ENCODE data around the gene CDH23.
"Not testable (repeated sequence)": the region's sequence is repeated elsewhere in the genome, so short reads cannot be mapped to it uniquely, and the experiment has no call there.

DNA sequence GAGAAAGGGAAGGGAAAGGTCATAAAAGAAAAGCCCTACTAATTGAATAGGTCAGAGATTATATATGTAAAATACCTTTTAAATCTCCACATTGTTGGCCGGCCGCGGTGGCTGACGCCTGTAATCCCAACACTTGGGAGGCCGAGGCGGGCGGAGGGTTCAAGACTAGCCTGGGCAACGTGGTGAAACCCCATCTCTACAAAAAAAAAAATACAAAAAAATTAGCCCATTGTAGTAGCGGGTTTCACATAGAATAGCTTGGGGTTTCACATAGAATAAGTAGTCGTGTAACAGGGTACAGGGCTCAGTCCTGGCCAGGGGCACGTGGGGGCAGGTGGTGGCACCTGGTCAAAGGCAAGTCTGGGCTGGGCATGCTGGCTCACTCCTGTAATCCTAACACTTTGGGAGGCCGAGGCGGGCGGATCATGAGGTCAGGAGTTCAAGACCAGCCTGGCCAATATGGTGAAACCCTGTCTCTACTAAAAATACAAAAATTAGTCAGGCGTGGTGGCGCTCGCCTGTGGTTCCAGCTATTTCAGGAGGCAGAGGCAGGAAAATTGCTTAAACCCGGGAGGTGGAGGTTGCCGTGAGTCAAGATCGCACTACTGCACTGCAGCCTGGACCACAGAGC lies 454.9 kb downstream of the CDH23 start:
- TF ChIP-seq, protein P1, sequence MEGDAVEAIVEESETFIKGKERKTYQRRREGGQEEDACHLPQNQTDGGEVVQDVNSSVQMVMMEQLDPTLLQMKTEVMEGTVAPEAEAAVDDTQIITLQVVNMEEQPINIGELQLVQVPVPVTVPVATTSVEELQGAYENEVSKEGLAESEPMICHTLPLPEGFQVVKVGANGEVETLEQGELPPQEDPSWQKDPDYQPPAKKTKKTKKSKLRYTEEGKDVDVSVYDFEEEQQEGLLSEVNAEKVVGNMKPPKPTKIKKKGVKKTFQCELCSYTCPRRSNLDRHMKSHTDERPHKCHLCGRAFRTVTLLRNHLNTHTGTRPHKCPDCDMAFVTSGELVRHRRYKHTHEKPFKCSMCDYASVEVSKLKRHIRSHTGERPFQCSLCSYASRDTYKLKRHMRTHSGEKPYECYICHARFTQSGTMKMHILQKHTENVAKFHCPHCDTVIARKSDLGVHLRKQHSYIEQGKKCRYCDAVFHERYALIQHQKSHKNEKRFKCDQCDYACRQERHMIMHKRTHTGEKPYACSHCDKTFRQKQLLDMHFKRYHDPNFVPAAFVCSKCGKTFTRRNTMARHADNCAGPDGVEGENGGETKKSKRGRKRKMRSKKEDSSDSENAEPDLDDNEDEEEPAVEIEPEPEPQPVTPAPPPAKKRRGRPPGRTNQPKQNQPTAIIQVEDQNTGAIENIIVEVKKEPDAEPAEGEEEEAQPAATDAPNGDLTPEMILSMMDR (IDR thresholded peaks at IDR 0.05), result not testable (repeated sequence)
- TF ChIP-seq POLR2A (IDR thresholded peaks at IDR 0.05), result not testable (repeated sequence)
